ENCODE data around the gene RXRA.

DNA sequence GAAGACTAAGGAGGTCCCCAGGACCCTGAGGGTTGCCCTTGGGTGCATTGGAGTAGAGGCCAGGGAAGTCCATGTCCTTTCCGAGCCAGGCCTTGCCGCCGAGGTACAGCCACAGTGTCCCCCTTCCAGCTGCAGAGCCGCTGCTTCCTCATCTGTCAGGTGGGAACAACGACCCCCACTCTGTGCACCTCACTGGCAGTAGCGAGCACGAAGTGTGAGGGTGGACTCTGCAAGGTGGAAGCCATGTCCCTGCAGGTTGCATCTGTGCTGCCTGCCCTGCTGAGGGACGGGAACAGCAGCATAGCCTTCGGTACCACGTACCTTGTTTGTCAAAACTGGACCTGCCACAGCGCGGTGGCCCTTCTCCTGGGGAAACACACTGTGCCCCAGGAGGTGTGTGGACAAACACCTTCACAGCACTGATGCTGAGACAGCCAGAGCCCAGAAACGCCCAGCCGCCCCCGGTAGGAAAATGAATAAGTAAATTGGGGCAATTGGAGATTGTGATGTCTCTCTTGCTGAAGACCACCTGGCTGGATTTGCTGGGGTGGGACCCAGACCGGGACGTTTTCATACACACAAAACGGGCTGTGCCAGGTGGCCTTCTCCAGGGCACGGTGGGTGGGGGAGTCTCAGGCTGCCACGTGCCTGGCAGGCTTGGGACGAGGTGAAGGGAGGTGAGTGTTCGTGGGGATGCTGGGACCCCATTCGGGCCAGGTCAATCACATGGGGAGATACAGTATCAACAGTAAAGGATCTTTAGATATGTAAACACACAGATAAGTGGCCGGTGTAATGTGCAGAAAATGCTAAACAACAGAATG lies 157.3 kb downstream of the RXRA start:
- TF ChIP-seq, protein P1, sequence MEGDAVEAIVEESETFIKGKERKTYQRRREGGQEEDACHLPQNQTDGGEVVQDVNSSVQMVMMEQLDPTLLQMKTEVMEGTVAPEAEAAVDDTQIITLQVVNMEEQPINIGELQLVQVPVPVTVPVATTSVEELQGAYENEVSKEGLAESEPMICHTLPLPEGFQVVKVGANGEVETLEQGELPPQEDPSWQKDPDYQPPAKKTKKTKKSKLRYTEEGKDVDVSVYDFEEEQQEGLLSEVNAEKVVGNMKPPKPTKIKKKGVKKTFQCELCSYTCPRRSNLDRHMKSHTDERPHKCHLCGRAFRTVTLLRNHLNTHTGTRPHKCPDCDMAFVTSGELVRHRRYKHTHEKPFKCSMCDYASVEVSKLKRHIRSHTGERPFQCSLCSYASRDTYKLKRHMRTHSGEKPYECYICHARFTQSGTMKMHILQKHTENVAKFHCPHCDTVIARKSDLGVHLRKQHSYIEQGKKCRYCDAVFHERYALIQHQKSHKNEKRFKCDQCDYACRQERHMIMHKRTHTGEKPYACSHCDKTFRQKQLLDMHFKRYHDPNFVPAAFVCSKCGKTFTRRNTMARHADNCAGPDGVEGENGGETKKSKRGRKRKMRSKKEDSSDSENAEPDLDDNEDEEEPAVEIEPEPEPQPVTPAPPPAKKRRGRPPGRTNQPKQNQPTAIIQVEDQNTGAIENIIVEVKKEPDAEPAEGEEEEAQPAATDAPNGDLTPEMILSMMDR (IDR thresholded peaks at IDR 0.05): no peak
- no peak for TF ChIP-seq POLR2A (IDR thresholded peaks at IDR 0.05)

Data from adrenal gland (tissue), 5 donors.